ENCODE results near the gene C1GALT1.

DNA sequence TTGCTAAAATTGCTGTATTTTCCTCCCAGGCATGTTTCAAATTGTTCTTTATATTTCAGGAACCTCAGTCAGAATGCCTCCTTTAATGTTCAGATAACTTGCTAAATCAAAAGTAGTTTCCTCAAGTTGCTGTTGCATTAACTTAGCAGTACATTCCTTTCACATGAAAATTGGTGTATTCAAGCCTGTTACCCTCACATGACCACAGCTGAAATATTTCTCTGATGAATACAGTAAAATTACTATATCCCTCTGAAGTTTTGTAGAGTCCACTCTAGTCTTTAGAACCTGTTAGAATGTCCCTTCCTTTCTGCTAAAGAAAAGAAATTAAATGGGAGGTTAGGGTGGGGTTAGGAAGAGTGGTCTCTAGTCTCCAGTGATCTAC, 24.5 kb upstream of the C1GALT1 start:
- TF ChIP-seq, protein P1, sequence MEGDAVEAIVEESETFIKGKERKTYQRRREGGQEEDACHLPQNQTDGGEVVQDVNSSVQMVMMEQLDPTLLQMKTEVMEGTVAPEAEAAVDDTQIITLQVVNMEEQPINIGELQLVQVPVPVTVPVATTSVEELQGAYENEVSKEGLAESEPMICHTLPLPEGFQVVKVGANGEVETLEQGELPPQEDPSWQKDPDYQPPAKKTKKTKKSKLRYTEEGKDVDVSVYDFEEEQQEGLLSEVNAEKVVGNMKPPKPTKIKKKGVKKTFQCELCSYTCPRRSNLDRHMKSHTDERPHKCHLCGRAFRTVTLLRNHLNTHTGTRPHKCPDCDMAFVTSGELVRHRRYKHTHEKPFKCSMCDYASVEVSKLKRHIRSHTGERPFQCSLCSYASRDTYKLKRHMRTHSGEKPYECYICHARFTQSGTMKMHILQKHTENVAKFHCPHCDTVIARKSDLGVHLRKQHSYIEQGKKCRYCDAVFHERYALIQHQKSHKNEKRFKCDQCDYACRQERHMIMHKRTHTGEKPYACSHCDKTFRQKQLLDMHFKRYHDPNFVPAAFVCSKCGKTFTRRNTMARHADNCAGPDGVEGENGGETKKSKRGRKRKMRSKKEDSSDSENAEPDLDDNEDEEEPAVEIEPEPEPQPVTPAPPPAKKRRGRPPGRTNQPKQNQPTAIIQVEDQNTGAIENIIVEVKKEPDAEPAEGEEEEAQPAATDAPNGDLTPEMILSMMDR (IDR thresholded peaks at IDR 0.05; ENCODE audit: low read length), result no peak
- TF ChIP-seq EZH2 (IDR thresholded peaks at IDR 0.05; ENCODE audit: borderline replicate concordance, low read length), result no peak

All from OCI-LY1 (cell line).